Fibroblast of lung (primary cell): ENCODE results near the gene GABRD.

Experiments used
- EZH2 ChIP-seq: IDR thresholded peaks from 2 replicates; pipeline ENCODE4 v1.5.1; 2012; ENCODE audit warnings: low read length, control low read depth, mild to moderate bottlenecking; ENCODE audit errors: missing control alignments
- TF ChIP-seq, protein P1 (sequence below), 2 donors: IDR thresholded peaks in 1 of 2; conservative IDR thresholded peaks in 1 of 2; 1 replicate in 1 of 2; 2 replicates in 1 of 2; pipeline ENCODE4 v1.5.1; 2011 to 2012; ENCODE audit warnings: low read length in 2 of 2, control low read depth in 1 of 2, inconsistent platforms in 1 of 2, low read depth in 1 of 2, mild to moderate bottlenecking in 1 of 2

DNA sequence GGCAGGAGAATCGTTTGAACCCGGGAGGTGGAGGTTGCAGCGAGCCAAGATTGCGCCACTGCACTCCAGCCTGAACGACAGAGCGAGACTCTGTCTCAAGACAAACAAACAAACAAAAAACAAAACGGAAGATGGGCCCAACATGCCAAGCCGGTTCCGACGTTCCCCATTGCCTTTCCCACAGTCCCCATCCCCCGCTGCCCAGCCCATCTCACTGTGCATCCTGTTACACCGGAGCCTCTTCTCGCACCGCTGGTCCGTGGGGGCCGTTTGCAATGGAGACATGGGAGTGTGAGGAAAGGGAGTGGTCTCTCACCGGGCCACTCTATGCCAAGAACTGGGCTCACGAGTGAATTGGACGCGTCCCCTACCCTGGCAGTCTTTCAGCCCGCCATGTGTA lies 14.3 kb upstream of the GABRD start:
- TF ChIP-seq, protein P1, sequence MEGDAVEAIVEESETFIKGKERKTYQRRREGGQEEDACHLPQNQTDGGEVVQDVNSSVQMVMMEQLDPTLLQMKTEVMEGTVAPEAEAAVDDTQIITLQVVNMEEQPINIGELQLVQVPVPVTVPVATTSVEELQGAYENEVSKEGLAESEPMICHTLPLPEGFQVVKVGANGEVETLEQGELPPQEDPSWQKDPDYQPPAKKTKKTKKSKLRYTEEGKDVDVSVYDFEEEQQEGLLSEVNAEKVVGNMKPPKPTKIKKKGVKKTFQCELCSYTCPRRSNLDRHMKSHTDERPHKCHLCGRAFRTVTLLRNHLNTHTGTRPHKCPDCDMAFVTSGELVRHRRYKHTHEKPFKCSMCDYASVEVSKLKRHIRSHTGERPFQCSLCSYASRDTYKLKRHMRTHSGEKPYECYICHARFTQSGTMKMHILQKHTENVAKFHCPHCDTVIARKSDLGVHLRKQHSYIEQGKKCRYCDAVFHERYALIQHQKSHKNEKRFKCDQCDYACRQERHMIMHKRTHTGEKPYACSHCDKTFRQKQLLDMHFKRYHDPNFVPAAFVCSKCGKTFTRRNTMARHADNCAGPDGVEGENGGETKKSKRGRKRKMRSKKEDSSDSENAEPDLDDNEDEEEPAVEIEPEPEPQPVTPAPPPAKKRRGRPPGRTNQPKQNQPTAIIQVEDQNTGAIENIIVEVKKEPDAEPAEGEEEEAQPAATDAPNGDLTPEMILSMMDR (conservative IDR thresholded peaks at IDR 0.05 in 1 of 2, IDR thresholded peaks at IDR 0.05 in 1 of 2; ENCODE audit: low read depth in 1 of 2, low read length in 2 of 2): no peak
- no peak for TF ChIP-seq EZH2
